Lower leg skin (tissue), 3 donors: ENCODE results near the gene GSTM2.

ENCODE experiments used
- POLR2A ChIP-seq, 2 donors: fragments of 450-650 bp; IDR thresholded peaks; one replicate each; pipeline ENCODE4 v1.6.1; 2016 to 2017; ENCODE audit warnings: antibody characterized with exemption in 2 of 2, mild to moderate bottlenecking in 1 of 2, moderate library complexity in 1 of 2
- TF ChIP-seq, protein P1 (sequence below), 3 donors: fragments of 450-650 bp; IDR thresholded peaks; one replicate each; pipeline ENCODE4 v1.5.1; 2016; ENCODE audit warnings: antibody characterized with exemption in 3 of 3, mild to moderate bottlenecking in 3 of 3, moderate library complexity in 2 of 3

DNA sequence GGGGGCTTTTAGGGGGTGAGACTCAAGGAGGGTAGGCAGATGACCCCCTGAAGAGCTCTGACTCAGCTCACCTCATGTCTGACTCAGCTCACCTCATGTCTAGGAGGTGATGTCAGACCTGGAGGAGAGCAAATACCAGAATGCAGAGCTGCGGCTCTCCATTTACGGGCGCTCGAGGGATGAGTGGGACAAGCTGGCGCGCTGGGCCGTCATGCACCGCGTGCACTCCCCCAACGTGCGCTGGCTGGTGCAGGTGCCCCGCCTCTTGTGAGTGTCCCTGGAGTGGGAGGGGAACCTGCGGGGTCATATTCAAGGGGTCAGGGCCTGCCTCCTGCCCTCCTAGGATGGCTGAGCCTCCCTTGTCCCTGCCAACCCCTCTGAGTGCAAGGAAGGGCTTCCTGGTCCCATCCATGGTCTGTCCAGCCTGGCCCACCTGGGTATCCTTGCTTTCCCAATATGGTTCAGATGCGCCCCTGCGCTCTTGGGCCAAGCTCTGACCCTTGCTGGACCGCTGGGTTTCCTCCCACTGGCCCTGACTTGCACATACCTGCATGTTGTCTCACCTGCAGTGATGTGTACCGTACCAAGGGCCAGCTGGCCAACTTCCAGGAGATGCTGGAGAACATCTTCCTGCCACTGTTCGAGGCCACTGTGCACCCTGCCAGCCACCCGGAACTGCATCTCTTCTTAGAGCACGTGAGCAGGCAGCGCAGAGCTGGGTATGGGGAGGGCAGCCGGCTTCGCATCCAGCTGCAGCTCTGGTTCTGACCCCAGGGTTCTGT lies 39.1 kb upstream of the GSTM2 start:
- TF ChIP-seq, protein P1, sequence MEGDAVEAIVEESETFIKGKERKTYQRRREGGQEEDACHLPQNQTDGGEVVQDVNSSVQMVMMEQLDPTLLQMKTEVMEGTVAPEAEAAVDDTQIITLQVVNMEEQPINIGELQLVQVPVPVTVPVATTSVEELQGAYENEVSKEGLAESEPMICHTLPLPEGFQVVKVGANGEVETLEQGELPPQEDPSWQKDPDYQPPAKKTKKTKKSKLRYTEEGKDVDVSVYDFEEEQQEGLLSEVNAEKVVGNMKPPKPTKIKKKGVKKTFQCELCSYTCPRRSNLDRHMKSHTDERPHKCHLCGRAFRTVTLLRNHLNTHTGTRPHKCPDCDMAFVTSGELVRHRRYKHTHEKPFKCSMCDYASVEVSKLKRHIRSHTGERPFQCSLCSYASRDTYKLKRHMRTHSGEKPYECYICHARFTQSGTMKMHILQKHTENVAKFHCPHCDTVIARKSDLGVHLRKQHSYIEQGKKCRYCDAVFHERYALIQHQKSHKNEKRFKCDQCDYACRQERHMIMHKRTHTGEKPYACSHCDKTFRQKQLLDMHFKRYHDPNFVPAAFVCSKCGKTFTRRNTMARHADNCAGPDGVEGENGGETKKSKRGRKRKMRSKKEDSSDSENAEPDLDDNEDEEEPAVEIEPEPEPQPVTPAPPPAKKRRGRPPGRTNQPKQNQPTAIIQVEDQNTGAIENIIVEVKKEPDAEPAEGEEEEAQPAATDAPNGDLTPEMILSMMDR (IDR thresholded peaks at IDR 0.05) = no peak
- TF ChIP-seq POLR2A (IDR thresholded peaks at IDR 0.05) = no peak
